A549 (cell line): ENCODE data around the gene C20orf96. TPM values are rescaled to one million over a fixed set of nuclear protein-coding genes. Genes with fewer than 3 reads are reported as not detected.

Experiments used
- ATAC-seq, 2 experiments: fragments of 200-7000 bp in 1 of 2; fragments of >200 bp in 1 of 2; cut with Nextera tagmentation in 1 of 2; cut with Tn5 transposase in 1 of 2; 3 replicates each; pipeline versions ENCODE4 v1.8.0 to v1.9.1; 2018 to 2020; ENCODE audit warnings: mild to moderate bottlenecking in 1 of 2, moderate library complexity in 1 of 2
- CTCF ChIA-PET: fragments of 300-600 bp; sonication (Branson Sonifier 250); formaldehyde crosslinking; extraction: SDS; loops from one replicate; lab custom pipeline; 2021; ENCODE audit warnings: antibody characterized with exemption, inconsistent platforms; lab: Yijun Ruan, JAX
- POLR2A ChIA-PET: fragments of 350-600 bp; formaldehyde crosslinking; extraction: SDS; loops from one replicate; lab custom pipeline; 2021; ENCODE audit warnings: antibody characterized with exemption, inconsistent platforms; lab: Yijun Ruan, JAX
- DNase-seq, 2 experiments: peaks; one replicate each; pipeline versions ENCODE4 v3.0.0 to v3.0.0-alpha.2; 2011 to 2016; ENCODE audit warnings: low read depth in 1 of 2, low spot score in 1 of 2
- FAIRE-seq: peaks from 2 replicates; lab custom pipeline; 2011; peaks lifted over from hg19 to GRCh38; lab: Jason Lieb, UNC
- H3K27ac ChIP-seq, 2 experiments: fragments of >200 bp; sonication (Bioruptor Twin); formaldehyde crosslinking; 3 replicates each; pipeline ENCODE4 v1.5.1; 2016 to 2017
- H3K4me1 ChIP-seq: fragments of >200 bp; sonication (Bioruptor Twin); formaldehyde crosslinking; 3 replicates; pipeline ENCODE4 v1.6.1; 2016
- H3K4me2 ChIP-seq: fragments of >200 bp; sonication (Bioruptor Twin); formaldehyde crosslinking; 3 replicates; pipeline ENCODE4 v1.6.1; 2016
- H3K4me3 ChIP-seq: fragments of >200 bp; sonication (Bioruptor Twin); formaldehyde crosslinking; 3 replicates; pipeline ENCODE4 v1.5.1; 2016
- H3K9me3 ChIP-seq: fragments of >200 bp; sonication (Bioruptor Twin); formaldehyde crosslinking; 3 replicates; pipeline ENCODE4 v1.6.1; 2016
- BHLHE40 ChIP-seq: IDR thresholded peaks from 2 replicates; pipeline ENCODE4 v1.6.1; 2012; ENCODE audit warnings: low read depth, low read length, inconsistent platforms
- CEBPB ChIP-seq, 2 experiments: fragments of >200 bp in 1 of 2; sonication (Bioruptor Twin) in 1 of 2; formaldehyde crosslinking in 1 of 2; IDR thresholded peaks; 2 replicates each; pipeline ENCODE4 v1.6.1; 2012 to 2016
- EHF ChIP-seq: fragments of 250-450 bp; sonication (Bioruptor Pico); IDR thresholded peaks from 2 replicates; pipeline ENCODE4 v1.5.0; 2020; ENCODE audit warnings: mild to moderate bottlenecking
- ESRRA ChIP-seq: fragments of 150-350 bp; IDR thresholded peaks from 2 replicates; pipeline ENCODE4 v1.6.1; 2014; ENCODE audit warnings: mild to moderate bottlenecking, low read length, borderline replicate concordance
- FOXS1 ChIP-seq: fragments of 250-450 bp; sonication (Bioruptor Pico); IDR thresholded peaks from 2 replicates; pipeline ENCODE4 v1.5.0; 2020; ENCODE audit warnings: mild to moderate bottlenecking, moderate library complexity
- JUN ChIP-seq, 2 experiments: fragments of >200 bp; sonication (Bioruptor Twin); formaldehyde crosslinking; IDR thresholded peaks; 2 replicates in 1 of 2; 3 replicates in 1 of 2; pipeline ENCODE4 v1.6.1; 2016 to 2017
- JUNB ChIP-seq: fragments of >200 bp; sonication (Bioruptor Twin); formaldehyde crosslinking; IDR thresholded peaks from 2 replicates; pipeline ENCODE4 v1.6.1; 2016
- KDM5A ChIP-seq: fragments of 200-600 bp; sonication (generic); IDR thresholded peaks from 2 replicates; pipeline ENCODE4 v1.6.1; 2016; ENCODE audit warnings: antibody characterized with exemption, mild to moderate bottlenecking
- MAFK ChIP-seq: fragments of 450-650 bp; IDR thresholded peaks from 2 replicates; pipeline ENCODE4 v1.6.1; 2014; ENCODE audit not compliant: partially characterized antibody
- MAX ChIP-seq: IDR thresholded peaks from 2 replicates; pipeline ENCODE4 v1.6.1; 2012
- MAZ ChIP-seq: fragments of 150-350 bp; IDR thresholded peaks from 2 replicates; pipeline ENCODE4 v1.6.1; 2014; ENCODE audit warnings: antibody characterized with exemption, low read depth, low read length, borderline replicate concordance
- MYC ChIP-seq: IDR thresholded peaks from 2 replicates; pipeline ENCODE4 v1.6.1; 2012; ENCODE audit warnings: mild to moderate bottlenecking, inconsistent platforms, low read length, improper control_type of control experiment, borderline replicate concordance
- NFE2L2 ChIP-seq: fragments of 150-350 bp; conservative IDR thresholded peaks from 2 replicates; pipeline ENCODE4 v1.6.1; 2014; ENCODE audit warnings: low read length
- NPAS2 ChIP-seq: fragments of 250-450 bp; sonication (Bioruptor Pico); IDR thresholded peaks from 2 replicates; pipeline ENCODE4 v1.8.0; 2022; ENCODE audit warnings: mild to moderate bottlenecking, moderate library complexity, borderline replicate concordance
- NR3C1 ChIP-seq: fragments of >200 bp; sonication (Bioruptor Twin); formaldehyde crosslinking; IDR thresholded peaks from 3 replicates; pipeline ENCODE4 v1.6.1; 2017
- PHF8 ChIP-seq: fragments of 200-600 bp; sonication (generic); IDR thresholded peaks from 2 replicates; pipeline ENCODE4 v1.6.1; 2016; ENCODE audit warnings: low read depth, mild to moderate bottlenecking, antibody characterized with exemption, moderate library complexity, borderline replicate concordance
- POLR2A ChIP-seq: IDR thresholded peaks from 2 replicates; pipeline ENCODE4 v1.6.1; 2012; ENCODE audit warnings: mild to moderate bottlenecking, low read length
- POLR2AphosphoS2 ChIP-seq: conservative IDR thresholded peaks from 2 replicates; pipeline ENCODE4 v1.6.1; 2012; ENCODE audit warnings: low read length, improper control_type of control experiment, inconsistent platforms
- RCOR1 ChIP-seq: fragments of 150-350 bp; IDR thresholded peaks from 2 replicates; pipeline ENCODE4 v1.6.1; 2014; ENCODE audit warnings: antibody characterized with exemption, low read length, low read depth
- REST ChIP-seq: fragments of 200-600 bp; sonication (generic); IDR thresholded peaks from 2 replicates; pipeline ENCODE4 v1.6.1; 2016; ENCODE audit warnings: antibody characterized with exemption, mild to moderate bottlenecking, moderate library complexity
- RFX5 ChIP-seq: fragments of 450-650 bp; IDR thresholded peaks from 2 replicates; pipeline ENCODE4 v1.7.1; 2014; ENCODE audit warnings: antibody characterized with exemption, mild to moderate bottlenecking, moderate library complexity
- SMC3 ChIP-seq: fragments of >200 bp; sonication (Bioruptor Twin); formaldehyde crosslinking; IDR thresholded peaks from 3 replicates; pipeline ENCODE4 v1.6.1; 2018; ENCODE audit warnings: inconsistent platforms
- ZSCAN20 ChIP-seq: fragments of 250-450 bp; sonication (Bioruptor Pico); IDR thresholded peaks from 2 replicates; pipeline ENCODE4 v1.8.0; 2022; ENCODE audit warnings: mild to moderate bottlenecking, moderate library complexity
- WGBS: methylation state at CpG from one replicate; pipeline ENCODE4 v1.1.6; 2017; ENCODE audit errors: missing lambda C conversion rate; 5-methylcytosine and 5-hydroxymethylcytosine counted together
- polyA plus RNA-seq, 4 experiments: library from polyadenylated mRNA; depleted of rRNA in 3 of 4; stranded (reverse); fragments of >200 nt; fragmentation: RNase III in 1 of 4; extraction: RNeasy Plus Mini Kit Qiagen cat#74134 plus additional on column Dnase treatment in 1 of 4; gene quantifications; 2 replicates in 3 of 4; 3 replicates in 1 of 4; pipeline ENCODE4 v1.2.3, GENCODE V29; 2011 to 2017
- TF ChIP-seq, protein P1 (sequence below): fragments of 450-650 bp; IDR thresholded peaks from 2 replicates; pipeline ENCODE4 v1.6.1; 2014; ENCODE audit warnings: antibody characterized with exemption
- TF ChIP-seq, protein P2 (sequence below): fragments of 250-450 bp; sonication (Bioruptor Pico); IDR thresholded peaks from 2 replicates; pipeline ENCODE4 v1.5.0; 2020; ENCODE audit warnings: low read depth, mild to moderate bottlenecking, moderate library complexity

C20orf96 gene
- polyA plus RNA-seq, 2 of the 4 experiments (the other 2 are of a cell fraction), result 20.9 to 23.9 TPM

- H3K4me2 ChIP-seq, result no peak overlapping the region
- WGBS, result 90% methylated on average over 4 of the region's 4 CpGs
- TF ChIP-seq NR3C1, result no peak
- no peak for TF ChIP-seq ZSCAN20 (CRISPR knock-in tag)
- TF ChIP-seq, protein P1, sequence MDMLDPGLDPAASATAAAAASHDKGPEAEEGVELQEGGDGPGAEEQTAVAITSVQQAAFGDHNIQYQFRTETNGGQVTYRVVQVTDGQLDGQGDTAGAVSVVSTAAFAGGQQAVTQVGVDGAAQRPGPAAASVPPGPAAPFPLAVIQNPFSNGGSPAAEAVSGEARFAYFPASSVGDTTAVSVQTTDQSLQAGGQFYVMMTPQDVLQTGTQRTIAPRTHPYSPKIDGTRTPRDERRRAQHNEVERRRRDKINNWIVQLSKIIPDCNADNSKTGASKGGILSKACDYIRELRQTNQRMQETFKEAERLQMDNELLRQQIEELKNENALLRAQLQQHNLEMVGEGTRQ, result no peak
- no peak for TF ChIP-seq MYC
- no peak for TF ChIP-seq MAX
- DNase-seq (no peak), FAIRE-seq (no peak), ATAC-seq (no peak)
- H3K27ac ChIP-seq, result no peak overlapping the region
- no peaks in the 10 kb centered on the region for H3K9me3 ChIP-seq
- no peaks in the 10 kb centered on the region for H3K4me1 ChIP-seq
- ChIA-PET POLR2A (interaction anchor here (0.5 kb wide), 1 partner anchor 53 kb away, joined by 3 read pairs; no protein-coding TSS in a partner anchor), CTCF (interaction anchor here (8.1 to 13.5 kb wide), 2 partner anchors 12 to 60 kb away, joined by 57 to 86 read pairs; no protein-coding TSS in a partner anchor)
- no peak overlapping the region for H3K4me3 ChIP-seq
Observed at GRCh38 chr20:271069-271468, 19.5 kb downstream of the C20orf96 start.

DNA sequence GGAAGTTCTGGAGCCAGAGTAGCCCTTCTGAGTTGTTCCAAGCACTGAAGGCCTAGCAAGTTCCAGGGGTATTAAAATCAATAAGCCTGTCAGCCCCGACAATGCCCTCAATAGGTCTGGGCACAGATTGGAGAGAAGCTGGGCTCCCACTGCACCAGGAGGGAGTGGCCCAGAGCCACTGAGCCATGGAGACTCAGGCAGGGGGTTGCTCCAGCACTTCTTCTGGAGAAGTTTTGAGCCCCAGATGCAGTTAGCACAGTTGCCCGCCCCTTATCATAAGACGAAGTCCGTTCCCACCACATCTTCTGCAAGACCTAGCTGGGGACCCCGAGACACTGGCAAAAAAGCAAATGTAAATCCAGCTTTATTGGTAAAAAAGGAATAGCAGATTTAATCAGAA is 20.0 kb downstream of the C20orf96 start:
- Histone ChIP-seq H3K4me2 (no peak overlapping the region), H3K27ac (no peak overlapping the region), H3K4me1 (no peaks in the 10 kb centered on the region)
- no peak for FAIRE-seq
- no peak for TF ChIP-seq MAZ
- TF ChIP-seq RFX5, result no peak
- TF ChIP-seq, all 56 proteins: peak for 0
- ATAC-seq, result no peak
- Histone ChIP-seq H3K9me3 (no peaks in the 10 kb centered on the region), H3K4me3 (no peak overlapping the region)
- DNase-seq, result no peak
- ChIA-PET CTCF (interaction anchor here (8.1 to 13.5 kb wide), 2 partner anchors 12 to 61 kb away, joined by 57 to 86 read pairs; no protein-coding TSS in a partner anchor), POLR2A (interaction anchor here (0.5 kb wide), 1 partner anchor 54 kb away, joined by 3 read pairs; no protein-coding TSS in a partner anchor)
- WGBS, result 87% methylated on average over 5 of the region's 5 CpGs

DNA sequence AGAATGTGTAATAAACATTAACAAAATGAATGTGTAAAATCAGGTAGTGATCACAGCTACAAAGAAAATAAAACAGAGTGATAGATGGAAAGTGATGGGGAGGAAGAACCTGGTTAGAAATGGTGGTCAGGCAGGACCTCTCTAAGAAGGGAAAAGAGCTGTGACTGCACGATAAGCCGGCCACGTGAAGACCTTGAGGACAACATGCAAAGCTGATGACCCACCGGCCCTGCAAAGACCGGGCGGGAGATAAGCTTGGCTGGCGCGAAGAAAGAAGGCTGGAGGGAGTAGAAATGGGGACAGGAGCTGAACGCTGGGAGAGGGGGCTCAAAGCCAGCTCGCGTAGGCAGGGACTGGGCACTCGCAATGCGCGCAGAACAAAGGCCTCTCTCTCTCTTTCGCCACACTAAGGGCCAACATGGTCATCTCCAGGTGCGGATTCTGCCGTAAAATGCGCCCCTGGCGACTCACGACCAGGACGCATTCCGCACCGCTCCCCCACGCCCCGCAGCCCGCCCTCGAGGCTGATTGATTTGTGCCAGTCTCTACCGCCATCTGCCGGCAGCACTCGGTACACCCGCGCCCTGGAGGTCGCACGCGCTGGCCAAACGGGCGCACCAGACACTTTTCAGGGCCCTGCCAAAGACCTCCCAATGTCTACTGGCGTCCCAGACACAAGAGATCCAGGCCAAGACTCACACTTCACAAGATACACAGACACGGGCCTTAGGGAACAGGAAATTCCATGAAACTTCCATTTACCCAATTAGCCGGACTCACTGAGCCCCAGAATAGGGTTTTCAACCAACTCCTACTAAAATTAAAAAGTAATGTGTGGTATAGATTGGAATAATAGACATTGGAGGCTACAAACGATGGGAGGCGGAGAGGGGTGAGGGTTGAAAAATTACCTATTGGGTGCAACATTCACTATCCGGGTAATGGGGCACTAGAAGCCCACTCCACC is 23.7 kb downstream of the C20orf96 start:
- H3K4me3 ChIP-seq, result peak overlapping the region; percentile 41
- peak; percentile 81 to 95 for ATAC-seq
- ChIA-PET CTCF (interaction anchor here (0.6 to 13.5 kb wide), 33 partner anchors 8 to 587 kb away, joined by 3 to 86 read pairs (median 5); partner anchors contain the start of genes DEFB129, DEFB132 and SOX12), POLR2A (interaction anchor here (0.6 to 1.2 kb wide), 2 partner anchors 57 to 80 kb away, joined by 3 read pairs; partner anchors contain the start of gene NRSN2)
- peak; percentile 91 for DNase-seq
- no peaks in the 10 kb centered on the region for H3K4me1 ChIP-seq
- WGBS, result 11% methylated on average over 40 of the region's 43 CpGs
- no peak for FAIRE-seq
- no peaks in the 10 kb centered on the region for H3K9me3 ChIP-seq
- peak overlapping the region; percentile 86 for H3K4me2 ChIP-seq
- peak overlapping the region; percentile 43 to 83; a peak in 5 of 6 replicates for H3K27ac ChIP-seq
- TF ChIP-seq, protein P2, sequence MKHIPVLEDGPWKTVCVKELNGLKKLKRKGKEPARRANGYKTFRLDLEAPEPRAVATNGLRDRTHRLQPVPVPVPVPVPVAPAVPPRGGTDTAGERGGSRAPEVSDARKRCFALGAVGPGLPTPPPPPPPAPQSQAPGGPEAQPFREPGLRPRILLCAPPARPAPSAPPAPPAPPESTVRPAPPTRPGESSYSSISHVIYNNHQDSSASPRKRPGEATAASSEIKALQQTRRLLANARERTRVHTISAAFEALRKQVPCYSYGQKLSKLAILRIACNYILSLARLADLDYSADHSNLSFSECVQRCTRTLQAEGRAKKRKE (CRISPR knock-in tag), result no peak
- TF ChIP-seq POLR2A (peak; percentile 51), REST (no peak), RCOR1 (no peak), FOXS1 (CRISPR knock-in tag) (no peak), BHLHE40 (no peak), MAX (peak; percentile 90), EHF (peak; percentile 10; the same call in 1 of the 2 replicates), NFE2L2 (no peak), MAFK (peak; percentile 33), NR3C1 (no peak), NPAS2 (no peak), CEBPB (IDR thresholded peaks at IDR 0.05) (no peak), JUN (IDR thresholded peaks at IDR 0.05) (peak in 1 of 2 experiments; percentile 48; a peak in 1 of 5 replicates), PHF8 (no peak; the same call in 1 of the 2 replicates), POLR2AphosphoS2 (no peak), JUNB (no peak), MYC (peak; percentile 86), SMC3 (peak; percentile 86), ESRRA (no peak), RFX5 (peak; percentile 36; the same call in 1 of the 2 replicates), KDM5A (no peak)
